Skin of body (tissue), 2 donors: ENCODE results near the gene ATP8B4. TPM values are rescaled to one million over a fixed set of nuclear protein-coding genes. Genes with fewer than 3 reads are reported as not detected.
A peak's percentile ranks its signal among the peaks of the same experiment; 100 is the strongest.
"Not testable (repeated sequence)": the region's sequence is repeated elsewhere in the genome, so short reads cannot be mapped to it uniquely, and the experiment has no call there.

Experiments
- DNase-seq: peaks from one replicate; lab custom pipeline; 2025; lab: John Stamatoyannopoulos, UW
- total RNA-seq: library from RNA; depleted of rRNA; stranded (reverse); fragments of >200 nt; gene quantifications from one replicate; pipeline ENCODE4 v1.2.3, GENCODE V29; 2014

ATP8B4 gene
- total RNA-seq, 1 donor from 2014 or later: 19.5 TPM

DNA sequence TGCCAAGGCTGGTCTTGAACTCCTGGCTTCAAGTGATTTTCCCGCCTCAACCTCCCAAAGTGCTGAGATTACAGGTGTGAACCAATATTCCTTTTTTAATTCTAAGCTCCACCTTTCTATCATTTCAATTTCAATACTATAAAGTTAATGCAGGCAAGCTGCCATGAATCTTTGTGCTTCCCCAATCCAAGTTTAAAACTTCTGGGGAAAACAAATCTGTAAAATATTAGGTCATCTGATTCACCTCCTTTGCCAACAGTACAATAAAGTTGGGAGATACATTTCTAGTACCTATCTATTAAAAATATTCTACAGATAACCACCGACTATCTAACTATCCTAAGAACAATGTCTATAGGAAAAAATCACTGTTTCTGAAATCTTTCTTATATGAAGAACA lies 102.1 kb downstream of the ATP8B4 start:
- no peak for DNase-seq

GRCh38 chr15:50012790-50013189 lies 106.2 kb downstream of the ATP8B4 start:
- DNase-seq: no peak

GRCh38 chr15:50009634-50010033 lies 109.4 kb downstream of the ATP8B4 start:
- no peak for DNase-seq

DNA sequence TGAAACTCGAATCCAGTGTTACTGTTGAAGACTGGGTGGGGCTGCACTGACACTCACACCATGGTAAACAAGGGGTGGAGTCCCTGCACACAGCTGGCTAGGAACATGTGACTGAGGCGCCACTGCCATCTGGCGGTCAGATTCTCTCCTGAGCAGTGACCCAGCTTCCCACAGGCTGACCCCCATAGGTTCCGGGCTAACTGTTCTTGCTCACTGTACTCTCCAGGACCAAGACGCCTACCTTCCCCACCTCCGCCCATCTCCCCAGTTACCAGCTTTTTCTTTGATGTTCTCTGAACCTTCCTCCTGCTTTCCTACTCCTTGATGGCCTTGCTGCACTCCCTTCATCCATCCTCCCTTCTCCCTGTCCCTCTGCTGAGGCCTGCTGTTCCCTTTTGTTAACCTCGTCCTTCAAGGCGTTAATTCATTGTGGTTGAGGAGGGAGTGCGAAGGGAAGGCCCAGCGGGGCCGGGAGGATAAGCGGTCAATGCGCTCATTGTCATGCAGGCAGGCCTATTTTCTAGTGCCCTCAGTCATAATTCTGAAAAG lies 115.2 kb downstream of the ATP8B4 start:
- DNase-seq: peak; percentile 79

GRCh38 chr15:49991587-49991986 lies 127.4 kb downstream of the ATP8B4 start:
- no peak for DNase-seq

- DNase-seq: no peak
These were observed 128.0 kb downstream of the ATP8B4 start for GRCh38 chr15:49990835-49991545.

- DNase-seq: no peak
These were observed 129.5 kb downstream of the ATP8B4 start for GRCh38 chr15:49989498-49989897.

GRCh38 chr15:49988766-49989165 lies 130.3 kb downstream of the ATP8B4 start:
- no peak for DNase-seq

DNA sequence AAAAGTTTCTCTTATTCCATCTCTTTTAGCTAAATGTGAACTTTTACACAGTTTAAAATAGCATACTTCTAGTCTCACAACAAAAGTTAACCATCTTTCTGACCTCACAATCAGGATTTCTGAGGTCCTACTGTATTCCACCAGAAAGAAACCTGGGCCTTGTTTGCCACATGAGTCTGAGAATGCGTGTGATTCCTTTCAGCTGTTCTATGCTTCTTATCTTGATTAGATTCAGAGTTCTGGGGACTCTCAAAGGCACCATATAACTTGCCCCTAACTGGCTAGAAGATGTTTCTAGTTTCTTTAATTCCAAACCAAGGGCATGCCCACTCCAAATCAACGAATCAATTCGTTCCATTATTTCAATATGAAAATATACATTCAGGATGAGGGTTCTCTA lies 131.1 kb downstream of the ATP8B4 start:
- no peak for DNase-seq

DNA sequence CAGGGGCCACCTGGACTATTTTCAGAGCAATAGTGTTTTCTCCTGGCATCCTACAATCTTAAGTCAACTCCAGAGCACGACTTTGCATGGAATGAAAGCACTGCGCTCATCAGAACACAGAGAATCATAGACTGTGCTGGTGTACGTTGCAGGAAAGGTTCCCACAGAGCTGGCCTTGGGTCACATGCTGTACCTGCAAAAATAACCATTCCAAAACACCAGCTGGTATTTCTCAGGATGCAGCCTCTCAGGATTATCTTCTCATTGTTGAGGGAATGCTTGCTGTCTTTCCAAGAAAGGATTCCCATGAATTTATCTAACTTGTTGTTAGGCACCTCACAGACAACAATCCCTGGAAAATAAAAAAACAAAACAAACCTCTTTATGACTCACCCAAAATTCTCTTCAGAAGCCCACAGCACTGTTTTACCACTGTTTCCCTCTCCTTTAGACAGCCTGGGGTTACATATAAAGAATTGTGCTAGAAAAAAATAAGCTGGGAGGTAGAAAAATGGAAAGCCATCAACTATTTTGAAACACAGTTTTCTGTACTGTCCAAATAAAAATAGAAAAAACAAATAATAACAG lies 131.7 kb downstream of the ATP8B4 start:
- DNase-seq: no peak

DNA sequence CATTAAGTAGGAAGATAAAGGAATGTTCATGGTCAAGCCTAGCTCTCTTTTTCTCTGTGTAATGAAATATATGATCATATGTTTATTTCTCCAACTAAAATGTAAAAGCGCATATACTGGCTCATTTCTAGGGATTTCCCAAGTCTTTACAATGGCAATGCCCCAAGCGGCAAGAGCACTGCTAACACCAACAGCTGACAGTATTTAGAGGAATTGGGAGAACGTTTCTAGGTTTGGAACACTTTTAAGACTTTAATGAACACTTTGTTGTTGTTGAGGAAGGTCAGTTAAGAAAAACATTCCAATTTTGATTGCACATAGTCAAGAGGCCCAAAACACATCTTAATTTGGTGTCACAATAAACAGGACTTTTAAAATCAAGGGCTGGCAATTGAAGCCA lies 132.7 kb downstream of the ATP8B4 start:
- DNase-seq: no peak

- no peak for DNase-seq
These were observed 133.6 kb downstream of the ATP8B4 start for GRCh38 chr15:49985463-49985862.

GRCh38 chr15:49984436-49984835 lies 134.6 kb downstream of the ATP8B4 start:
- no peak for DNase-seq

DNA sequence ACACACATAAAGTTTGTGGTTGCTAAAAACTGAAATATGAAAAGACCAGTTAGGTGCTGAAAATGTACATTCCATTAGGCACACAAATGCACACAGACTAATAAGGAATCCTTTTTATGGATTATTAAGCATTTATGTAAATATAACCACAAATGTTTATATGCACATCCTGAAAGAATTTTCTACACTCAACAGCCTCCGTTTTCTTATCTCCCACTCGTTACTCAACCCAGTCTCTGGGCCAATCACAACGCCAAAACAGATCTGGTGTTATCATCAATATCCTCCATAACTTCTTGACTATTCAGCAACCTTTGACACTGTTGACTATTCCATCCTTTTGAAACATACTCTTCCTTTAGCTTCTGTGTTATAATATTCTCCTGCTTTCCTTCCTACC lies 136.4 kb downstream of the ATP8B4 start:
- no peak for DNase-seq

- no peak for DNase-seq
These were observed 139.2 kb downstream of the ATP8B4 start for GRCh38 chr15:49979705-49980382.

DNA sequence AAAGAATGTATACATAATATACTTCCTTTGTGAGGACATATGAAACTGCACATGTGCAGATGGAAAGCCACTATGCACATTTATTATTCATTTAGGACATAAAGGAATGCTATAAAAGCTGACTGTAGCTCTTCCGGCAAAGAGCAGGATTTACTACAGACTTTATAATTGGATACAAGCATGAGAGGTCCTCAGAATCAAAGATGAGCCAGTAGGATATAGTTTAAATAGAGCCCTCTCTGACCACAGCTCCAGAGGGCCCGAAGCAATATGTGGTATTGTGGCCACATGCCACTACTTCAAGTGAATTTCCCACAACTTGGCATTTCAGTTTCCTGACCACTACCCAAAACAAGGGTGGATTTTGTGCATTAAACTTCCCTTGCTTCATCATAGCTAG lies 140.9 kb downstream of the ATP8B4 start:
- no peak for DNase-seq

GRCh38 chr15:49977306-49977705 lies 141.7 kb downstream of the ATP8B4 start:
- DNase-seq: no peak

DNA sequence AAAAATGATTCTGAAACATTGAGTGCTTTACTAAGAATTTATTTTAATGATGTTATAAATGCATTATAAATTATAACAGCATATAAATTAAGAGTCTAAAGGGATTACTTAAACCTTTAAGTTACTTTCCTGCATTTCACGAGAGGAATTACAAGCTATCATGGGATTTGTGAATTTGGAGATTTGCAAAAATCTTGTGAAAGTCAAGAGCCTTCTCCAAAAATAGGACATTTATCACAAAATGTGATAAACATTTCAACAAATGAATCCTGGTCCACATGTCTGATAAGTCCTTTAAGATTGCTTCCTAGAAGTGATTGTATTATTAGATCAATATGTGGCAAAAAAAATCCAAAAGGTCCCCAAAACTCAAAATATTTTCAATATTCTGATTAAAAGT lies 154.5 kb downstream of the ATP8B4 start:
- DNase-seq: peak; percentile 70

DNA sequence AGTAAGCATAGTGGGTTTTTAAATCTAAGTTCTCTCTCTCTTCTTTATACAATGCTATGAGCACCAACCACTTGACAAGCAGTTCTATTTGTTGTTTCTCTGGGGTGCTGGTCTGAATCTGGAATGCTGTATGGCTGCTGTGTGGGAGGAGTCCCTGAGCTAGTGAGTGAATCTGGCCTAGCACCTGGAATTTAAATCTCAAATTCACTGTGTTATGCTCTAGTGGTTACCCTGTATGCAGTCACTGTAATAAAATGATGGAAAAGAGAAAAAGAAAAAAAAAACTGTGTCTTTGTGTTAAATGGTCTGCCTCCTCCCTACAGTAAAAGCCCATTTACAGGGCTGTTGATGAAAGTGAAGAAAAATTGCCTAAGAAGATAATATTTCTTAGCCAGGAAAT lies 155.0 kb downstream of the ATP8B4 start:
- DNase-seq: peak; percentile 64

GRCh38 chr15:49963033-49963772 lies 155.8 kb downstream of the ATP8B4 start:
- DNase-seq: not testable (repeated sequence)

DNA sequence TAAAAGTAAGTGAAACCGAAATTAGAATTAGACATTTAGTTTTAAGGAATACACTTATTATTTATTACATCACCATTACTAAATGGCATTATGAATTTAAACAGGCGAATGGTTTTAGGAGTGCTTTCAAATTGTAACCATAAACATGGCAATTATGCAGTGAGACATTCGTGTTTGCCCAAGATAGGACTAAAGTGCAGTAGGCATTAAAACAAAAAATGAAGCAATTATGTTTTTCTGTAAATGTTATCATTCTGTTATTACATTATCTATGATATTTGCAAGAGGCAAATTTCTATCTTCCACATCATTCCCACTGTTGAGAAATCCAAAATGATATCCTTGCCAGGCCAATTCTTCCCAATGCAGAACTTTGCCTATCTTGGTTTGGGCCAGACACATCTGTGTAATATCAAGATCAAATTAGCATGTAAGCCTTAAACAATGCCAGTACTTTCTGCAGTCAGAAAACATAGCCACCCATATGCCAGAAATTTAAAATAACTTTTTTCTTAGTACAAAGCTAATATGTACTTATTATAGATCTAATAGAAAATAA lies 156.9 kb downstream of the ATP8B4 start:
- DNase-seq: no peak
